Stimulated activated CD8-positive, alpha-beta memory T cell treated with anti-CD3 and anti-CD28 coated beads, Interleukin-4, amount 100 ng/mL, for 24 hours (primary cell): ENCODE measurements around the gene FMO1.
"Not testable (repeated sequence)": the region's sequence is repeated elsewhere in the genome, so short reads cannot be mapped to it uniquely, and the experiment has no call there.

Experiments used
- DNase-seq: peaks from one replicate; pipeline ENCODE4 v3.0.0-alpha.2; 2020; ENCODE audit warnings: low read depth

Gene FMO1

GRCh38 chr1:171248302-171248701 lies at the start of gene FMO1:
TSS of gene FMO1 (plus strand) at chr1:171248494. CDS start at chr1:171258088, 9,594 bp downstream.
- DNase-seq: no peak

GRCh38 chr1:171204296-171204695 lies 44.0 kb upstream of the FMO1 start:
- no peak for DNase-seq

GRCh38 chr1:171206204-171206977 lies 41.9 kb upstream of the FMO1 start:
- DNase-seq: no peak

DNA sequence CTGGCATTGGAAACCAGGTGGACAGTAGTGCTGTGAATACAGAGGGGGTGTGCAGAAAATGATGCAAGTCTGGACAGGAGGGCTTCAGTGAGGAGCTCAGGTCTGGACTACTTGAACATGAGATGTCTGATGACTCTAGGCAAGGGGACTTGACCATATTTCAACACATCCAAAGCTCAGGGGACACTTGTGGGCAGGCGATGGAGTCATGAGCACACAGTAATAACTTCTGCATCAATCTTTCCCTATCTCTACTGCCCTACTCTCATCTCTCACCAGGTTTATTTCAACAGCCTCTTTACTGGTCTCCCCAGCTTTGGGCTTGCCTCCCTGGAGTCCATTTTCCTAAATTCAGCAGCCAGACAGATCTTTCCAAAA lies 41.3 kb upstream of the FMO1 start:
- DNase-seq: no peak

GRCh38 chr1:171207377-171207776 lies 40.9 kb upstream of the FMO1 start:
- no peak for DNase-seq

DNA sequence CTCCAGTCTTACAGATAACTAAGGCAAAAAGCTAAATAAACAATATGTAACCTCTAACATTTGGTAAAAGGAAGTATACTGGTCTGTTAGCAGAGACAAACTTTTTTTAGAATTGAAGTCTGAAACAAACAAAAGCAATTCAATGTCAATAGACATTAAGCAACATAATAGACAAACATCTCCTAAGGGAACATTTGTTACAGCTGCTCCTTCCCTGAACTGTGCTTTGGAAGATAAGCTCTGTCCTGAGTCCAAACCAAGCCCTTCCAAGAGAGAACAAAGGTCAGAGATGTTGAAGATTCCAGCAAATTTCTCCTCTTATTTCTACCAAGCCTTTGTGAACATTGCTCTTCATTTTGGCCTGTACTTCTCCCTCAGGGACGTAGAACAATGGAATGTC lies 37.9 kb upstream of the FMO1 start:
- DNase-seq: no peak

DNA sequence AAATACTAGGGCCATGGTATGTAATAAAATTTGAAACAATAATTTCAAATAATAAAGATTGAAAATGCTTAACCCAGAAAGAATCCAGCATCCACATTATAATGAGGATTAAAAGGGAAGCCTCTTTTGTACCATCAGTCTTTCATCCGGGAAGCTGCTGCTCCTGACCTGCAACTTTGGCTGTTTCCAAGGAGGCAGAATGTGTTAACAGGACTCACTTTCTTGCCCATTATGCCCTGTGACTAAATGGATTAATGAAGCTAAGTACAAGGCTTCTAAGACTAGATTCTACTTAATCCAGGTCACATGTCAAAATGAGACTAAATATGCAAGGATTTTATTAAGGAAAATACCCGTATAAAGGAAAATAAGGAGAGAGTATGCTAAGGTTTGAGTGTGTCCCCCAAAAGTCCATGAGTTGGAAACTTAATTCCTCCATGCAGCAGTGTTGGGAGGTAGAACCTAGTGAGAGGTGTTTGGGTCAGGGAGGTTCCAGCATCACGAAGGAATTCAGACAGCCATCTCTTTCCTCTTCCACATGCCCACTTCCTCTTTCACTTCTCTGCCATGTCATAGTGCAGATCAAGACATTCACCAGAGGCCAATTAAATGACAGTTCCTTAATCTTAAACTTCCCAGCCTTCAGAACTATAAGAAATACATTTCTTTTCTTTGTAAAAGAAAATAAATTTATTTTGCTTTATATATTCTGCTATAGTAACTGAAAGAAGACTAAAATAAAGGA lies 35.5 kb upstream of the FMO1 start:
- DNase-seq: no peak

DNA sequence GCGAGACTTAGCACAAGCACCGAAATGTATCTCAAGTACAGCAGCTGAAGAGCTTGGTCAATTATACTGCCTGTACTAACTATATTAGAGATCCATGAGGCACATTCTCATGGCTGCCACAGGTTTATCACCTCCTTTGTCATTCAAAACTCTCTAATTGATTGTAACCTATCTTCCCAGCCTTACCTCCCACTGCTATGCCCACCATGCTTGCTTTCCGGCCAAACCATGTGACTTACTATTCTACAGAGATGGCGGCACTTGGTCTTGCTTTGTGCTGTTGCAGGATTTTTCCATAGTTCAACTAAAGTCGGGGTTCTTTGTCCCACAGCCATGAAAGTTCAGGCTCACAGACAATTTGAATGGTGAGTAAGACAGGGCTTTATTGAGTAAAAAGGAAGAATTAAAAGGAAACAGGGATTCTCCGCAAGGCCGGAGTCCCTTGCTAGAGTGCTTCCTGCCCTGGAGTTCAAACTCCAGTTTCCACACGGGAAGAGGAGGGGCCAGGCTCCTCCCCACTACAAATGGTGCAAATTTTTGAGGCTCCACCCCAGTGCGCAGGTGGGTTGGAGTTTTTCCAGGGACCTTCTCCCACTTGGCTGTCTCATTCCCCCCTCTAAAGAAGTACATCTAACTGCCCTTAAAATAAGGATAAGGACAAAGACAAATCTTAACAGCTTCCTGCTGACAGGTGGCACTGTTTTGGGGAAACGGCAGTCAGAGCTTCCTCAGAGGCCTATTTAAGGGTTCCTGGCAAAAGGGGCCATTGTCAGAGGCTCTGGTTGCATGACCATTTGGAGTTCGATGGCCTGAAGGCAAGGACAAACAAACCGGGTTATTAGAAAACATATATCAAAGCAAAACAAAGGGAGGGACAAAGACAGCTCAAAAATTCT lies 34.5 kb upstream of the FMO1 start:
- DNase-seq: no peak

DNA sequence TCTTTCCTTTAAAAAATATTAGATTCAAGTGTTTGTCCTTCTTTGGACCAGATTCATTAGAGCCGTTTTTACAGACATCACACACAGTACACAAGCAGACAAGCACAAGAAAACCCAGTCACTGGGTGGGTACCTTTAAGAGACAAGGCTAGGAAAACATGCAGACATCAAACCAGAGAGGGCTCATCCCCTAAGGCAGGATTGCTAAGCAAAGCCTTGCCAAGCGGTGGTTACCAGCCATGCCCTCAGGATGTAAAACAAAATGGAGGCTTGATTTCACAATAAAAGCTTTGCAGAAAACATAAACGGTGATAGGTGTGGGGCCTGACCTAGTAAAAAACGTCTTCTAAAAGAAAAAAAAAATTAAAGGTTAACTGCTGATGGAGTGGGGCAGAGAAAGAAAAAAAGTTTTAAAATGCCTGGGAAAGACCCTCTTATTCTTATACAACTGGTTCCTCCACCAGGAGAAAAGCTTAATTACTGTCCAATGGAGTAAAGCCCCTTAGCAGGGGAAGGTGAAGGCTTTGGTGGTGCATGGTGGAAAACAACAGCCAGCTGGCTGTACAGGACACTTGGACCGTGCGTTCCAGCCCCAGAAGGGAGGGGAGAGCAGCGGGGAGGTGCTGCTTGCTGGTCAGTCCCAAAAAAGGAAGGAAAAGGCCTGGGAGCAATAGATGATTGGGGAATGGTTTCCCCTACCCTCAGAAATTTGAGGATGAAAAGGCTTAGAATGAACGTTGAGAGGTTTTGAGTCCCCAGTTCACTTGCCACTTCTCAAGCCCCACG lies 30.4 kb upstream of the FMO1 start:
- no peak for DNase-seq

DNA sequence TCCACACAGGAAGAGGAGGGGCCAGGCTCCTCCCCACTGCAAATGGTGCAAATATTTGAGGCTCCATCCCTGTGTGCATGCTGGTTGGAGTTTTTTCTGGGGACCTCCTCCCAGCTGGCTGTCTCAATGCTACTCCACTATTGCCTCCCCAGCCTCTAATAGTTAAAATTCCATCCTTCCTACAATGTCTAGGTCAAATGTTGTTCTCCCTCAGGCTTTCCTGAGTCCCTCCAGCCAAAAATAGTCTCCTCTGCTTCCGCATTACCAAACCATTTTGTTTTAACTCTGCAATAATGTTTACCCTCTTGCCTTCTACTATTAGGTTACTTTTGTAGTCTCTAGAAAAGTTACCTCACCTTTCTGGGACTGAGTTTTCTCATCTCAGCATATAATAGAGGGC lies 29.6 kb upstream of the FMO1 start:
- no peak for DNase-seq

- DNase-seq: no peak
These were observed 28.8 kb upstream of the FMO1 start for GRCh38 chr1:171219346-171220080.

- DNase-seq: no peak
These were observed 28.2 kb upstream of the FMO1 start for GRCh38 chr1:171220081-171220420.

DNA sequence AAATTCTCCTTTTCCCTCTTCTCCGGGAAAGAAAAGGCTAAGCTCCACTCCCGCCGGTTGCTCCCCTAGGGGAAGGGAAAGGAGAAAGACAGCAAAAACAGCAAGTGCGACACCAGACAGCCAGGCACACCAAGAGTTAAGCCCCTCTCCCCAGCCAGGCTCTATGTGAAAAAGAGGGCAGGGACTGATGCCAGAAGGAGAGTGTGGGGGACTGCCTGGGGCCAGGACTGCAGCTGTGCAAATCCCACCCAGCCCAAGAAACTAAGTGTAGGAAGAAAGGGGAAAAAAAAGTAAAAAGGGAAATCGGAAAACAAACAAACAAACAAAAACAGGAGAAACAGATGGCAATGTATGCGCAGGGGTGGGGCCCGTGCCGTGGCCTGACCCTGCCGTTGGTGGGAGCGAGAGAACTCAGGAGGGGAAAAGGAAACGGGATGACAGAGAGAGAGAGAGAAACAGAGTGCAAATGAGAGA lies 27.7 kb upstream of the FMO1 start:
- DNase-seq: no peak

DNA sequence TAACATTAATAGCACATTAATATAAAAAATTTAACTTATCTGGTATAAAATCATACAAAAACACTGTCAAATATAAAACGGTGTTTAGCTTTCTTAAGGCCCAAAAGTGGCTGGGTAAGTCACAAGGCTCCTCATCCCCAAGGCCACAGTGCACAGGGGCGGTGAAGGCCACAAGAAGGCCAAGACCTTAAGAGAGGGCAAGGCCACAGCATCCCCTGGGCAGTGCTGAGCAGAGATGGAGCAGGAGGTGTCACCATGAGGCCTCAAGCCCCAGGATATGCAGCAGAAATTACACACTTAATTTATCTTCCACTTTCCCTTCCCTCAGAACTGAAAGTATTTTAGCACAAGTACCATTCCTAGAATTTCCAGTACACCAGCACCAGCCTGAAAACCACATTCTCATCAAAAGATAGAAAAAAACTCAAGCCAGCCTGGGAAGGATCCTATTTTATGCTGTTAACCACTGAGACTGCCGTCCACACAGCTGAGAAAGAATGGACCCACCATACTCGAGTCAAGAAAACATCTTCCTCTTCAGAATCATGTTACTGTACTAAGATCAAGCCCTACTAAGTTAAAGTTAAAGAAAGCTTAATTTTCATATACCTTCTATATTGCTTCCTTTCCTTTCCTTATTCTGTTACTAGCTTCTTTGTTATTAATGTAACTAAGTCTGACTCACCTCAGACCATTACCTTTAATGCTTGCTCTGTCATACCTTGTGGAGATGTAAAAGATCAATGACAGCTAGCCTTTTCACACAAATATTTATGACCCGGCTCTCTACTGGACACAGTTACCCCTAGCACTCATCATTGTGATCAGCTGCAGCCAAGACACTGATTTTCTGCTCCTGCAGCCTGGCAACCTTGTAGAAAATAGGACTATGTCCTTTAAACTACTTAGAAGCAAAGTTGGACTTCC lies 26.4 kb upstream of the FMO1 start:
- DNase-seq: no peak

GRCh38 chr1:171222936-171223335 lies 25.4 kb upstream of the FMO1 start:
- no peak for DNase-seq

- DNase-seq: not testable (repeated sequence)
These were observed 24.0 kb upstream of the FMO1 start for GRCh38 chr1:171224257-171224656.

GRCh38 chr1:171226747-171227370 lies 21.4 kb upstream of the FMO1 start:
- no peak for DNase-seq

GRCh38 chr1:171231326-171231725 lies 17.0 kb upstream of the FMO1 start:
- no peak for DNase-seq

GRCh38 chr1:171233183-171233582 lies 15.1 kb upstream of the FMO1 start:
- no peak for DNase-seq
